H1 (cell line): ENCODE measurements around the gene FAR1. TPM values are rescaled to one million over a fixed set of nuclear protein-coding genes. Genes with fewer than 3 reads are reported as not detected.

Source experiments
- CTCF ChIA-PET: fragments of 300-600 bp; sonication (Branson Sonifier 250); formaldehyde crosslinking; loops from one replicate; lab custom pipeline; 2021; ENCODE audit not compliant: partially characterized antibody; lab: Charles Lee
- POLR2A ChIA-PET: fragments of 300-600 bp; sonication (Branson Sonifier 250); formaldehyde crosslinking; loops from one replicate; lab custom pipeline; 2021; ENCODE audit warnings: inconsistent platforms; ENCODE audit not compliant: partially characterized antibody; lab: Charles Lee
- DNase-seq, 2 experiments: peaks; one replicate each; pipeline versions ENCODE4 v3.0.0 to v3.0.0-alpha.2; 2010 to 2022; ENCODE audit warnings: low spot score in 2 of 2, low read depth in 1 of 2, mixed read lengths in 1 of 2
- FAIRE-seq: peaks from 2 replicates; lab custom pipeline; 2011; peaks lifted over from hg19 to GRCh38; lab: Jason Lieb, UNC
- H2AFZ ChIP-seq: 2 replicates; pipeline ENCODE4 v1.8.1; 2012; ENCODE audit warnings: low read length, inconsistent platforms
- H2AK5ac ChIP-seq: 2 replicates; pipeline ENCODE4 v1.6.1; 2013; ENCODE audit warnings: low read depth, low read length
- H2BK120ac ChIP-seq: replicated peaks from 2 replicates; pipeline ENCODE3; 2013; ENCODE audit warnings: low read depth, low read length, inconsistent platforms
- H2BK12ac ChIP-seq: 2 replicates; pipeline ENCODE4 v1.6.1; 2013; ENCODE audit warnings: low read depth, low read length
- H2BK15ac ChIP-seq: 2 replicates; pipeline ENCODE4 v1.6.1; 2013; ENCODE audit warnings: low read length
- H2BK20ac ChIP-seq: 2 replicates; pipeline ENCODE4 v1.6.1; 2013; ENCODE audit warnings: low read length
- H2BK5ac ChIP-seq: 2 replicates; pipeline ENCODE4 v1.6.1; 2013; ENCODE audit warnings: low read depth, low read length
- H3K14ac ChIP-seq: 2 replicates; pipeline ENCODE4 v1.6.1; 2013; ENCODE audit warnings: inconsistent platforms; ENCODE audit not compliant: insufficient read length
- H3K18ac ChIP-seq: 2 replicates; pipeline ENCODE4 v1.6.1; 2013; ENCODE audit warnings: low read length; ENCODE audit errors: extremely low read depth
- H3K23ac ChIP-seq: 2 replicates; pipeline ENCODE4 v1.6.1; 2013; ENCODE audit warnings: inconsistent platforms; ENCODE audit not compliant: insufficient read length
- H3K23me2 ChIP-seq: 2 replicates; pipeline ENCODE4 v1.6.1; 2013; ENCODE audit warnings: low read depth, low read length
- H3K27ac ChIP-seq: 2 replicates; pipeline ENCODE4 v1.6.1; 2011; ENCODE audit warnings: low read depth, low read length, inconsistent platforms
- H3K27me3 ChIP-seq, 4 experiments: replicated peaks in 1 of 4; 1 replicate in 1 of 4; 2 replicates in 3 of 4; pipeline versions ENCODE4 v1.6.1 to v1.8.1; 2011 to 2013; ENCODE audit warnings: low read length in 3 of 4, mild to moderate bottlenecking in 3 of 4, inconsistent platforms in 2 of 4, mixed read lengths in 2 of 4, moderate library complexity in 1 of 4; ENCODE audit not compliant: control insufficient read depth in 3 of 4, insufficient read depth in 3 of 4; ENCODE audit errors: extremely low read depth in 1 of 4
- H3K36me3 ChIP-seq, 4 experiments: 2 replicates each; pipeline versions ENCODE4 v1.6.1 to v1.8.1; 2011 to 2013; ENCODE audit warnings: mild to moderate bottlenecking in 4 of 4, low read length in 3 of 4, moderate library complexity in 2 of 4, control low read depth in 1 of 4, inconsistent platforms in 1 of 4; ENCODE audit not compliant: insufficient read depth in 4 of 4, control insufficient read depth in 2 of 4
- H3K4ac ChIP-seq: replicated peaks from 2 replicates; pipeline ENCODE3; 2013; ENCODE audit warnings: low read length, low read depth, mixed read lengths, inconsistent platforms; ENCODE audit not compliant: insufficient read length
- H3K4me1 ChIP-seq, 4 experiments: replicated peaks in 1 of 4; 1 replicate in 1 of 4; 2 replicates in 3 of 4; pipeline versions ENCODE4 v1.6.1 to v1.8.1; 2011 to 2013; ENCODE audit warnings: low read length in 3 of 4, inconsistent platforms in 2 of 4, mixed read lengths in 1 of 4; ENCODE audit not compliant: insufficient read depth in 4 of 4, control insufficient read depth in 3 of 4
- H3K4me2 ChIP-seq, 2 experiments: 2 replicates each; pipeline versions ENCODE4 v1.6.1 to v1.8.1; 2011 to 2013; ENCODE audit warnings: low read depth in 2 of 2, low read length in 2 of 2, control low read depth in 1 of 2, inconsistent platforms in 1 of 2, mild to moderate bottlenecking in 1 of 2; ENCODE audit not compliant: insufficient read depth in 1 of 2
- H3K4me3 ChIP-seq, 4 experiments: fragments of 200-600, 300-600 bp in 1 of 4; sonication (generic), shearing (Covaris generic), sonication (Bioruptor Twin) in 1 of 4; 2 replicates each; pipeline versions ENCODE4 v1.5.1 to v1.8.1; 2011 to 2016; ENCODE audit warnings: low read length in 4 of 4, low read depth in 3 of 4, control low read depth in 2 of 4, inconsistent platforms in 2 of 4, mild to moderate bottlenecking in 2 of 4, mixed read lengths in 1 of 4, moderate library complexity in 1 of 4; ENCODE audit not compliant: insufficient read depth in 2 of 4; ENCODE audit errors: extremely low read depth in 1 of 4
- H3K56ac ChIP-seq: replicated peaks from 2 replicates; pipeline ENCODE3; 2013; ENCODE audit warnings: low read depth, mild to moderate bottlenecking, mixed read lengths, low read length, inconsistent platforms; ENCODE audit not compliant: insufficient read length
- H3K79me1 ChIP-seq: 2 replicates; pipeline ENCODE4 v1.6.1; 2013; ENCODE audit warnings: low read depth, low read length, control low read depth
- H3K79me2 ChIP-seq, 2 experiments: 2 replicates each; pipeline versions ENCODE4 v1.6.1 to v1.8.1; 2012 to 2013; ENCODE audit warnings: low read length in 2 of 2, mild to moderate bottlenecking in 2 of 2, inconsistent platforms in 1 of 2; ENCODE audit not compliant: insufficient read depth in 2 of 2, control insufficient read depth in 1 of 2
- H3K9ac ChIP-seq, 4 experiments: replicated peaks in 1 of 4; 1 replicate in 1 of 4; 2 replicates in 3 of 4; pipeline versions ENCODE4 v1.6.1 to v1.8.1; 2011 to 2013; ENCODE audit warnings: low read depth in 3 of 4, low read length in 3 of 4, control low read depth in 2 of 4, mild to moderate bottlenecking in 2 of 4, moderate library complexity in 2 of 4, inconsistent platforms in 1 of 4; ENCODE audit errors: extremely low read depth in 1 of 4
- H3K9me3 ChIP-seq, 2 experiments: 2 replicates each; pipeline versions ENCODE4 v1.6.1 to v1.8.1; 2012 to 2013; ENCODE audit warnings: mild to moderate bottlenecking in 2 of 2, moderate library complexity in 2 of 2, control low read depth in 1 of 2, inconsistent platforms in 1 of 2, low read depth in 1 of 2, low read length in 1 of 2, mixed read lengths in 1 of 2; ENCODE audit not compliant: insufficient read depth in 2 of 2
- H4K20me1 ChIP-seq, 2 experiments: replicated peaks in 1 of 2; 2 replicates each; pipeline versions ENCODE3 to v1.8.1; 2011 to 2013; ENCODE audit warnings: inconsistent platforms in 2 of 2, low read length in 2 of 2, mild to moderate bottlenecking in 1 of 2; ENCODE audit not compliant: insufficient read depth in 2 of 2, control insufficient read depth in 1 of 2
- H4K5ac ChIP-seq: 2 replicates; pipeline ENCODE4 v1.6.1; 2013; ENCODE audit warnings: low read length, low read depth, mixed read lengths, inconsistent platforms; ENCODE audit not compliant: insufficient read length
- H4K8ac ChIP-seq: 2 replicates; pipeline ENCODE4 v1.8.0; 2013; ENCODE audit warnings: mild to moderate bottlenecking, moderate library complexity, low read length, inconsistent platforms; ENCODE audit not compliant: insufficient read depth; ENCODE audit errors: extremely low read depth
- H4K91ac ChIP-seq: replicated peaks from 2 replicates; pipeline ENCODE3; 2013; ENCODE audit warnings: low read length, mixed read lengths, inconsistent platforms; ENCODE audit not compliant: insufficient read length
- ATF2 ChIP-seq: IDR thresholded peaks from 2 replicates; pipeline ENCODE4 v1.6.1; 2012; ENCODE audit warnings: low read length, inconsistent platforms
- FOSL1 ChIP-seq: IDR thresholded peaks from 2 replicates; pipeline ENCODE4 v1.6.1; 2011; ENCODE audit warnings: mild to moderate bottlenecking, low read depth, low read length, moderate library complexity; ENCODE audit not compliant: insufficient read depth
- HDAC2 ChIP-seq, 2 experiments: fragments of 300-600 bp in 1 of 2; sonication (generic) in 1 of 2; IDR thresholded peaks; 2 replicates each; pipeline ENCODE4 v1.6.1; 2011 to 2012; ENCODE audit warnings: low read depth in 2 of 2, low read length in 2 of 2, mild to moderate bottlenecking in 2 of 2, moderate library complexity in 2 of 2, borderline replicate concordance in 1 of 2, inconsistent platforms in 1 of 2
- KDM1A ChIP-seq: fragments of 200-600, 300-600 bp; sonication (generic); IDR thresholded peaks from 2 replicates; pipeline ENCODE4 v1.7.1; 2016; ENCODE audit warnings: mild to moderate bottlenecking, low read length, borderline replicate concordance
- SIX5 ChIP-seq: IDR thresholded peaks from 2 replicates; pipeline ENCODE4 v1.6.1; 2011; ENCODE audit warnings: mild to moderate bottlenecking, low read depth, low read length
- WGBS, 2 experiments: shearing (Covaris generic) in 1 of 2; methylation state at CpG; one replicate each; pipeline versions ENCODE4 v1.1.6 to v1.1.7; 2013 to 2015; ENCODE audit warnings: low lambda C conversion rate in 2 of 2, mixed read lengths in 2 of 2, inconsistent platforms in 1 of 2, low coverage in 1 of 2, missing lambda C conversion rate in 1 of 2; ENCODE audit not compliant: insufficient replicate concordance in 2 of 2, insufficient coverage in 1 of 2, insufficient read length in 1 of 2; ENCODE audit errors: extremely low coverage in 1 of 2, missing lambda C conversion rate in 1 of 2; 5-methylcytosine and 5-hydroxymethylcytosine counted together
- polyA plus RNA-seq, 7 experiments: library from polyadenylated mRNA; depleted of rRNA in 3 of 7; stranded (reverse) in 5 of 7; unstranded in 2 of 7; fragments of >200 nt in 5 of 7; fragments of 200-250 nt in 2 of 7; gene quantifications; 1 replicate in 5 of 7; 2 replicates in 1 of 7; 4 replicates in 1 of 7; pipeline versions ENCODE4 v1.2.1 to v1.2.3, GENCODE V29; 2011 to 2013; ENCODE audit warnings: missing spikeins in 2 of 7, mixed read lengths in 2 of 7
- total RNA-seq: library from RNA; stranded (reverse); fragmentation: NEBNext Ultra II Directional; extraction: Animal tissue kit (Norgen Biotek cat#: 25700); gene quantifications from 2 replicates; pipeline ENCODE4 v1.2.1, GENCODE V29; 2021

FAR1 gene
- total and polyA plus RNA-seq, 2 of the 8 experiments (the other 6 are each of a cell fraction or from before 2014, with no cell fraction given): 29.7 to 68.5 TPM

- peak in 1 of 2 experiments; percentile 30 for DNase-seq
- H3K14ac ChIP-seq: no peak overlapping the region
- no peak overlapping the region for H3K4me2 ChIP-seq
- no peaks in the 10 kb centered on the region for H3K79me2 ChIP-seq
- TF ChIP-seq SIX5: no peak
- TF ChIP-seq ATF2: no peak
- TF ChIP-seq KDM1A: no peak
- no peak for TF ChIP-seq HDAC2 (IDR thresholded peaks at IDR 0.05; ENCODE audit: borderline replicate concordance in 1 of 2, low read depth in 2 of 2, low read length in 2 of 2)
- TF ChIP-seq FOSL1: no peak
- H3K79me1 ChIP-seq: no peaks in the 10 kb centered on the region
- peaks cover 0 to 5% (median 0%) of the 10 kb centered on the region in 4 experiments; a peak in 2 of 7 replicates for H3K4me1 ChIP-seq
- no peaks in the 10 kb centered on the region for H3K23me2 ChIP-seq
- H2BK20ac ChIP-seq: no peak overlapping the region
- no peak overlapping the region for H4K5ac ChIP-seq
- ChIA-PET CTCF (interaction anchor here (2.0 to 6.5 kb wide), 2 partner anchors 8 to 10 kb away, joined by 7 to 44 read pairs; no protein-coding TSS in a partner anchor), POLR2A (no interaction called here)
- H3K4ac ChIP-seq: no peak overlapping the region
- no peak overlapping the region for H3K4me3 ChIP-seq
- no peaks in the 10 kb centered on the region for H3K36me3 ChIP-seq
- no peak for FAIRE-seq
- no peak overlapping the region for H3K23ac ChIP-seq
- WGBS, 2 experiments: 79% methylated on average over 4 of the region's 4 CpGs; no CpG with 5 or more reads in 1 of the 2 experiments
- no peak overlapping the region for H3K27ac ChIP-seq
- H4K91ac ChIP-seq: no peak overlapping the region
- no peak overlapping the region for H3K18ac ChIP-seq
- no peak overlapping the region for H2AK5ac ChIP-seq
- no peak overlapping the region for H2BK120ac ChIP-seq
- no peak overlapping the region for H3K9ac ChIP-seq
- H4K20me1 ChIP-seq: no peaks in the 10 kb centered on the region
- no peak overlapping the region for H2BK15ac ChIP-seq
- no peaks in the 10 kb centered on the region for H3K27me3 ChIP-seq
- no peak overlapping the region for H4K8ac ChIP-seq
- H3K56ac ChIP-seq: no peak overlapping the region
- H2AFZ ChIP-seq: no peak overlapping the region
- H2BK5ac ChIP-seq: no peak overlapping the region
- H2BK12ac ChIP-seq: no peak overlapping the region
- H3K9me3 ChIP-seq: no peaks in the 10 kb centered on the region
Measured at GRCh38 chr11:13762718-13763117, 94.2 kb downstream of the FAR1 start.
